ENCODE measurements around the gene MS4A5. TPM values are rescaled to one million over a fixed set of nuclear protein-coding genes. Genes with fewer than 3 reads are reported as not detected.

The MS4A5 gene
- total and polyA plus RNA-seq, 10 of the 15 experiments (the other 5 are each of a cell fraction or from before 2014, with no cell fraction given), result not detected

DNA sequence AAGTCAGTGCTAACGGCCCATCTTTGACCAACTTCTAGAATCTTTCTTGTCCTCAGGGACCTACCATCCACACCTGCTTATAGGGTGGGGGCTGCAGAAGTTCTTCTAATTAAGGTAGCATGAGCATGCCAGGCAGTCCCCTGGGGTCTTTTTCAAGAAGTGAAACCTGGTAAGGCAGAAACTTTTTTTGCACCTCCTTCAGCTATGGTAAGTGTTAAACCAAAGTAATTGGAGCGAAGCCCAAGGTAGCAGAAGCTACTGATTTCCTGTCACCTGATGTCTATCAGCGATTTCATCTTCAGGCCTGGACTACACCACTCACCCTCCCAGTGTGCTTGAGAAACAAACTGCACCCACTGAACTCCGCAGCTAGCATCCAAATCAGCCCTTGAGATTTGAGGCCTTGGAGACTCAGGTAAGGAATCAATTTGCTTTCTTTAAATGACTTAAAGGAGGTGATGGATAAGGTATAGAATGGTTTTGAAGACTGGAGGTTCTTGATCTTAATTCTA, 26.2 kb downstream of the MS4A5 start, which contains the start of gene MS4A1 (continued):
- TF ChIP-seq, protein P1, sequence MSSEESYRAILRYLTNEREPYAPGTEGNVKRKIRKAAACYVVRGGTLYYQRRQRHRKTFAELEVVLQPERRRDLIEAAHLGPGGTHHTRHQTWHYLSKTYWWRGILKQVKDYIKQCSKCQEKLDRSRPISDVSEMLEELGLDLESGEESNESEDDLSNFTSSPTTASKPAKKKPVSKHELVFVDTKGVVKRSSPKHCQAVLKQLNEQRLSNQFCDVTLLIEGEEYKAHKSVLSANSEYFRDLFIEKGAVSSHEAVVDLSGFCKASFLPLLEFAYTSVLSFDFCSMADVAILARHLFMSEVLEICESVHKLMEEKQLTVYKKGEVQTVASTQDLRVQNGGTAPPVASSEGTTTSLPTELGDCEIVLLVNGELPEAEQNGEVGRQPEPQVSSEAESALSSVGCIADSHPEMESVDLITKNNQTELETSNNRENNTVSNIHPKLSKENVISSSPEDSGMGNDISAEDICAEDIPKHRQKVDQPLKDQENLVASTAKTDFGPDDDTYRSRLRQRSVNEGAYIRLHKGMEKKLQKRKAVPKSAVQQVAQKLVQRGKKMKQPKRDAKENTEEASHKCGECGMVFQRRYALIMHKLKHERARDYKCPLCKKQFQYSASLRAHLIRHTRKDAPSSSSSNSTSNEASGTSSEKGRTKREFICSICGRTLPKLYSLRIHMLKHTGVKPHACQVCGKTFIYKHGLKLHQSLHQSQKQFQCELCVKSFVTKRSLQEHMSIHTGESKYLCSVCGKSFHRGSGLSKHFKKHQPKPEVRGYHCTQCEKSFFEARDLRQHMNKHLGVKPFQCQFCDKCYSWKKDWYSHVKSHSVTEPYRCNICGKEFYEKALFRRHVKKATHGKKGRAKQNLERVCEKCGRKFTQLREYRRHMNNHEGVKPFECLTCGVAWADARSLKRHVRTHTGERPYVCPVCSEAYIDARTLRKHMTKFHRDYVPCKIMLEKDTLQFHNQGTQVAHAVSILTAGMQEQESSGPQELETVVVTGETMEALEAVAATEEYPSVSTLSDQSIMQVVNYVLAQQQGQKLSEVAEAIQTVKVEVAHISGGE (CRISPR knock-in tag; IDR thresholded peaks at IDR 0.05), result no peak
- TF ChIP-seq RFX5 (IDR thresholded peaks at IDR 0.05; ENCODE audit: low read depth, low read length) (no peak), BCL11A (IDR thresholded peaks at IDR 0.05; ENCODE audit: low read depth, low read length) (peak; percentile 100), DPF2 (IDR thresholded peaks at IDR 0.05) (peak; percentile 99), CHD4 (IDR thresholded peaks at IDR 0.05) (no peak), KAT2A (conservative IDR thresholded peaks at IDR 0.05; ENCODE audit: control insufficient read depth, low read depth, low read length) (no peak), HCFC1 (IDR thresholded peaks at IDR 0.05; ENCODE audit: low read length) (peak; percentile 36; the same call in 1 of the 2 replicates), HDAC2 (IDR thresholded peaks at IDR 0.05) (no peak), MTA3 (IDR thresholded peaks at IDR 0.05; ENCODE audit: borderline replicate concordance, low read length) (peak; percentile 83; the same call in 1 of the 2 replicates)
- TF ChIP-seq, protein P2, sequence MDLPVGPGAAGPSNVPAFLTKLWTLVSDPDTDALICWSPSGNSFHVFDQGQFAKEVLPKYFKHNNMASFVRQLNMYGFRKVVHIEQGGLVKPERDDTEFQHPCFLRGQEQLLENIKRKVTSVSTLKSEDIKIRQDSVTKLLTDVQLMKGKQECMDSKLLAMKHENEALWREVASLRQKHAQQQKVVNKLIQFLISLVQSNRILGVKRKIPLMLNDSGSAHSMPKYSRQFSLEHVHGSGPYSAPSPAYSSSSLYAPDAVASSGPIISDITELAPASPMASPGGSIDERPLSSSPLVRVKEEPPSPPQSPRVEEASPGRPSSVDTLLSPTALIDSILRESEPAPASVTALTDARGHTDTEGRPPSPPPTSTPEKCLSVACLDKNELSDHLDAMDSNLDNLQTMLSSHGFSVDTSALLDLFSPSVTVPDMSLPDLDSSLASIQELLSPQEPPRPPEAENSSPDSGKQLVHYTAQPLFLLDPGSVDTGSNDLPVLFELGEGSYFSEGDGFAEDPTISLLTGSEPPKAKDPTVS (IDR thresholded peaks at IDR 0.05; ENCODE audit: low read depth, low read length), result 0 out of 2 replicates have a peak, but pooled peaks have one; percentile 29
- TF ChIP-seq, protein P3, sequence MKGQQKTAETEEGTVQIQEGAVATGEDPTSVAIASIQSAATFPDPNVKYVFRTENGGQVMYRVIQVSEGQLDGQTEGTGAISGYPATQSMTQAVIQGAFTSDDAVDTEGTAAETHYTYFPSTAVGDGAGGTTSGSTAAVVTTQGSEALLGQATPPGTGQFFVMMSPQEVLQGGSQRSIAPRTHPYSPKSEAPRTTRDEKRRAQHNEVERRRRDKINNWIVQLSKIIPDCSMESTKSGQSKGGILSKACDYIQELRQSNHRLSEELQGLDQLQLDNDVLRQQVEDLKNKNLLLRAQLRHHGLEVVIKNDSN (IDR thresholded peaks at IDR 0.05; ENCODE audit: borderline replicate concordance, extremely low read length, insufficient read depth, low read depth, low read length), result peak; percentile 53
- TF ChIP-seq, protein P4, sequence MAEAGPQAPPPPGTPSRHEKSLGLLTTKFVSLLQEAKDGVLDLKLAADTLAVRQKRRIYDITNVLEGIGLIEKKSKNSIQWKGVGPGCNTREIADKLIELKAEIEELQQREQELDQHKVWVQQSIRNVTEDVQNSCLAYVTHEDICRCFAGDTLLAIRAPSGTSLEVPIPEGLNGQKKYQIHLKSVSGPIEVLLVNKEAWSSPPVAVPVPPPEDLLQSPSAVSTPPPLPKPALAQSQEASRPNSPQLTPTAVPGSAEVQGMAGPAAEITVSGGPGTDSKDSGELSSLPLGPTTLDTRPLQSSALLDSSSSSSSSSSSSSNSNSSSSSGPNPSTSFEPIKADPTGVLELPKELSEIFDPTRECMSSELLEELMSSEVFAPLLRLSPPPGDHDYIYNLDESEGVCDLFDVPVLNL (IDR thresholded peaks at IDR 0.05; ENCODE audit: low read depth, low read length), result no peak
- TF ChIP-seq, protein P5, sequence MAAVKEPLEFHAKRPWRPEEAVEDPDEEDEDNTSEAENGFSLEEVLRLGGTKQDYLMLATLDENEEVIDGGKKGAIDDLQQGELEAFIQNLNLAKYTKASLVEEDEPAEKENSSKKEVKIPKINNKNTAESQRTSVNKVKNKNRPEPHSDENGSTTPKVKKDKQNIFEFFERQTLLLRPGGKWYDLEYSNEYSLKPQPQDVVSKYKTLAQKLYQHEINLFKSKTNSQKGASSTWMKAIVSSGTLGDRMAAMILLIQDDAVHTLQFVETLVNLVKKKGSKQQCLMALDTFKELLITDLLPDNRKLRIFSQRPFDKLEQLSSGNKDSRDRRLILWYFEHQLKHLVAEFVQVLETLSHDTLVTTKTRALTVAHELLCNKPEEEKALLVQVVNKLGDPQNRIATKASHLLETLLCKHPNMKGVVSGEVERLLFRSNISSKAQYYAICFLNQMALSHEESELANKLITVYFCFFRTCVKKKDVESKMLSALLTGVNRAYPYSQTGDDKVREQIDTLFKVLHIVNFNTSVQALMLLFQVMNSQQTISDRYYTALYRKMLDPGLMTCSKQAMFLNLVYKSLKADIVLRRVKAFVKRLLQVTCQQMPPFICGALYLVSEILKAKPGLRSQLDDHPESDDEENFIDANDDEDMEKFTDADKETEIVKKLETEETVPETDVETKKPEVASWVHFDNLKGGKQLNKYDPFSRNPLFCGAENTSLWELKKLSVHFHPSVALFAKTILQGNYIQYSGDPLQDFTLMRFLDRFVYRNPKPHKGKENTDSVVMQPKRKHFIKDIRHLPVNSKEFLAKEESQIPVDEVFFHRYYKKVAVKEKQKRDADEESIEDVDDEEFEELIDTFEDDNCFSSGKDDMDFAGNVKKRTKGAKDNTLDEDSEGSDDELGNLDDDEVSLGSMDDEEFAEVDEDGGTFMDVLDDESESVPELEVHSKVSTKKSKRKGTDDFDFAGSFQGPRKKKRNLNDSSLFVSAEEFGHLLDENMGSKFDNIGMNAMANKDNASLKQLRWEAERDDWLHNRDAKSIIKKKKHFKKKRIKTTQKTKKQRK (IDR thresholded peaks at IDR 0.05; ENCODE audit: low read depth, low read length), result no peak
- TF ChIP-seq, protein P6, sequence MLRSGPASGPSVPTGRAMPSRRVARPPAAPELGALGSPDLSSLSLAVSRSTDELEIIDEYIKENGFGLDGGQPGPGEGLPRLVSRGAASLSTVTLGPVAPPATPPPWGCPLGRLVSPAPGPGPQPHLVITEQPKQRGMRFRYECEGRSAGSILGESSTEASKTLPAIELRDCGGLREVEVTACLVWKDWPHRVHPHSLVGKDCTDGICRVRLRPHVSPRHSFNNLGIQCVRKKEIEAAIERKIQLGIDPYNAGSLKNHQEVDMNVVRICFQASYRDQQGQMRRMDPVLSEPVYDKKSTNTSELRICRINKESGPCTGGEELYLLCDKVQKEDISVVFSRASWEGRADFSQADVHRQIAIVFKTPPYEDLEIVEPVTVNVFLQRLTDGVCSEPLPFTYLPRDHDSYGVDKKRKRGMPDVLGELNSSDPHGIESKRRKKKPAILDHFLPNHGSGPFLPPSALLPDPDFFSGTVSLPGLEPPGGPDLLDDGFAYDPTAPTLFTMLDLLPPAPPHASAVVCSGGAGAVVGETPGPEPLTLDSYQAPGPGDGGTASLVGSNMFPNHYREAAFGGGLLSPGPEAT (IDR thresholded peaks at IDR 0.05; ENCODE audit: low read depth), result peak; percentile 90
- TF ChIP-seq, protein P7, sequence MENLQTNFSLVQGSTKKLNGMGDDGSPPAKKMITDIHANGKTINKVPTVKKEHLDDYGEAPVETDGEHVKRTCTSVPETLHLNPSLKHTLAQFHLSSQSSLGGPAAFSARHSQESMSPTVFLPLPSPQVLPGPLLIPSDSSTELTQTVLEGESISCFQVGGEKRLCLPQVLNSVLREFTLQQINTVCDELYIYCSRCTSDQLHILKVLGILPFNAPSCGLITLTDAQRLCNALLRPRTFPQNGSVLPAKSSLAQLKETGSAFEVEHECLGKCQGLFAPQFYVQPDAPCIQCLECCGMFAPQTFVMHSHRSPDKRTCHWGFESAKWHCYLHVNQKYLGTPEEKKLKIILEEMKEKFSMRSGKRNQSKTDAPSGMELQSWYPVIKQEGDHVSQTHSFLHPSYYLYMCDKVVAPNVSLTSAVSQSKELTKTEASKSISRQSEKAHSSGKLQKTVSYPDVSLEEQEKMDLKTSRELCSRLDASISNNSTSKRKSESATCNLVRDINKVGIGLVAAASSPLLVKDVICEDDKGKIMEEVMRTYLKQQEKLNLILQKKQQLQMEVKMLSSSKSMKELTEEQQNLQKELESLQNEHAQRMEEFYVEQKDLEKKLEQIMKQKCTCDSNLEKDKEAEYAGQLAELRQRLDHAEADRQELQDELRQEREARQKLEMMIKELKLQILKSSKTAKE (IDR thresholded peaks at IDR 0.05; ENCODE audit: low read depth, poor library complexity, severe bottlenecking), result peak; percentile 98

All from GM12878 (cell line).